Keratinocyte (primary cell): ENCODE measurements around the gene ARMC6.

ENCODE experiments used
- CTCF ChIP-seq, 3 experiments: IDR thresholded peaks in 1 of 3; conservative IDR thresholded peaks in 1 of 3; optimal IDR thresholded peaks in 1 of 3; 2 replicates in 2 of 3; 3 replicates in 1 of 3; pipeline versions ENCODE3 to v1.5.1; 2011; ENCODE audit warnings: low read length in 3 of 3, mild to moderate bottlenecking in 3 of 3, moderate library complexity in 2 of 3, control low read depth in 1 of 3, inconsistent platforms in 1 of 3; ENCODE audit not compliant: insufficient read depth in 2 of 3; ENCODE audit errors: extremely low read depth in 1 of 3
- EZH2 ChIP-seq: IDR thresholded peaks from one replicate; pipeline ENCODE4 v1.6.1; 2012; ENCODE audit warnings: inconsistent platforms, mild to moderate bottlenecking, low read length, moderate library complexity

- TF ChIP-seq CTCF (optimal IDR thresholded peaks at IDR 0.05 in 1 of 3, IDR thresholded peaks at IDR 0.05 in 1 of 3, conservative IDR thresholded peaks at IDR 0.05 in 1 of 3; ENCODE audit: extremely low read depth in 1 of 3, insufficient read depth in 2 of 3, low read length in 3 of 3) (no peak), EZH2 (no peak)
Observed at GRCh38 chr19:19063183-19064097, 30.0 kb downstream of the ARMC6 start, which contains the start of gene SLC25A42.
